ENCODE measurements around the gene WDR20. TPM values are rescaled to one million over a fixed set of nuclear protein-coding genes. Genes with fewer than 3 reads are reported as not detected.
"Not testable (repeated sequence)": the region's sequence is repeated elsewhere in the genome, so short reads cannot be mapped to it uniquely, and the experiment has no call there.

Gene WDR20
- total and polyA plus RNA-seq, 2 experiments from 2014 or later: 15.3 to 24.0 TPM

- no peaks in the 10 kb centered on the region for H3K36me3 ChIP-seq (replicated peaks; ENCODE audit: insufficient read depth, low read depth)
- H4K20me1 ChIP-seq (ENCODE audit: insufficient read depth, poor library complexity, severe bottlenecking): no peaks in the 10 kb centered on the region
- WGBS (ENCODE audit: low lambda C conversion rate, missing lambda C conversion rate): 49% methylated on average over 5 of the region's 5 CpGs
- no peaks in the 10 kb centered on the region for H3K27me3 ChIP-seq
- TF ChIP-seq CTCF (IDR thresholded peaks at IDR 0.05; ENCODE audit: poor library complexity): no peak
- TF ChIP-seq EZH2phosphoT487 (IDR thresholded peaks at IDR 0.05; ENCODE audit: low read depth, severe bottlenecking, unreplicated experiment): no peak
- TF ChIP-seq EZH2 (IDR thresholded peaks at IDR 0.05; ENCODE audit: borderline replicate concordance): no peak
- peak overlapping the region; percentile 44 for H3K27ac ChIP-seq
- H3K79me2 ChIP-seq: no peaks in the 10 kb centered on the region
- H3K9me3 ChIP-seq (ENCODE audit: low read depth): no peaks in the 10 kb centered on the region
- no peaks in the 10 kb centered on the region for H3K9me2 ChIP-seq (replicated peaks; ENCODE audit: insufficient read depth)
- H2AFZ ChIP-seq: no peak overlapping the region
- DNase-seq (ENCODE audit: low spot score): peak; percentile 32
- H3K4me3 ChIP-seq: no peak overlapping the region
- peak overlapping the region; percentile 58 for H3K4me2 ChIP-seq
- H3K4me1 ChIP-seq (ENCODE audit: insufficient read depth): no peaks in the 10 kb centered on the region
Observed at GRCh38 chr14:102125546-102125945, 14.2 kb upstream of the WDR20 start.

- Histone ChIP-seq H3K4me1 (ENCODE audit: insufficient read depth) (no peaks in the 10 kb centered on the region), H3K36me3 (replicated peaks; ENCODE audit: insufficient read depth, low read depth) (no peaks in the 10 kb centered on the region), H3K9me2 (replicated peaks; ENCODE audit: insufficient read depth) (no peaks in the 10 kb centered on the region), H3K27me3 (no peaks in the 10 kb centered on the region), H4K20me1 (ENCODE audit: insufficient read depth, poor library complexity, severe bottlenecking) (no peaks in the 10 kb centered on the region), H2AFZ (no peak overlapping the region), H3K27ac (peak overlapping the region; percentile 43), H3K4me2 (peak overlapping the region; percentile 20), H3K4me3 (no peak overlapping the region), H3K9me3 (ENCODE audit: low read depth) (no peaks in the 10 kb centered on the region), H3K79me2 (no peaks in the 10 kb centered on the region)
- 72% methylated on average over 5 of the region's 5 CpGs for WGBS (ENCODE audit: low lambda C conversion rate, missing lambda C conversion rate)
- no peak for TF ChIP-seq EZH2 (IDR thresholded peaks at IDR 0.05; ENCODE audit: borderline replicate concordance)
- no peak for TF ChIP-seq CTCF (IDR thresholded peaks at IDR 0.05; ENCODE audit: poor library complexity)
- TF ChIP-seq EZH2phosphoT487 (IDR thresholded peaks at IDR 0.05; ENCODE audit: low read depth, severe bottlenecking, unreplicated experiment): no peak
- no peak for DNase-seq (ENCODE audit: low spot score)
Observed at GRCh38 chr14:102126807-102127455, 12.8 kb upstream of the WDR20 start.

- H4K20me1 ChIP-seq (ENCODE audit: insufficient read depth, poor library complexity, severe bottlenecking): no peaks in the 10 kb centered on the region
- H3K27ac ChIP-seq: no peak overlapping the region
- H2AFZ ChIP-seq: no peak overlapping the region
- no peak for DNase-seq (ENCODE audit: low spot score)
- no peaks in the 10 kb centered on the region for H3K79me2 ChIP-seq
- H3K36me3 ChIP-seq (replicated peaks; ENCODE audit: insufficient read depth, low read depth): no peaks in the 10 kb centered on the region
- no peak overlapping the region for H3K4me2 ChIP-seq
- H3K4me1 ChIP-seq (ENCODE audit: insufficient read depth): no peaks in the 10 kb centered on the region
- H3K9me2 ChIP-seq (replicated peaks; ENCODE audit: insufficient read depth): no peaks in the 10 kb centered on the region
- TF ChIP-seq EZH2phosphoT487 (IDR thresholded peaks at IDR 0.05; ENCODE audit: low read depth, severe bottlenecking, unreplicated experiment) (no peak), CTCF (IDR thresholded peaks at IDR 0.05; ENCODE audit: poor library complexity) (no peak), EZH2 (IDR thresholded peaks at IDR 0.05; ENCODE audit: borderline replicate concordance) (no peak)
- no peak overlapping the region for H3K4me3 ChIP-seq
- 78% methylated on average over 6 of the region's 6 CpGs for WGBS (ENCODE audit: low lambda C conversion rate, missing lambda C conversion rate)
- H3K9me3 ChIP-seq (ENCODE audit: low read depth): no peaks in the 10 kb centered on the region
- no peaks in the 10 kb centered on the region for H3K27me3 ChIP-seq
Observed at GRCh38 chr14:102131741-102132140, 8.0 kb upstream of the WDR20 start.

- not testable (repeated sequence) for H3K27ac ChIP-seq; DNase-seq (ENCODE audit: low spot score); H3K79me2 ChIP-seq; H3K27me3 ChIP-seq; H3K9me2 ChIP-seq (replicated peaks; ENCODE audit: insufficient read depth); H3K4me2 ChIP-seq; H3K4me1 ChIP-seq (ENCODE audit: insufficient read depth); H4K20me1 ChIP-seq (ENCODE audit: insufficient read depth, poor library complexity, severe bottlenecking); H2AFZ ChIP-seq; H3K9me3 ChIP-seq (ENCODE audit: low read depth); H3K36me3 ChIP-seq (replicated peaks; ENCODE audit: insufficient read depth, low read depth); H3K4me3 ChIP-seq
- WGBS (ENCODE audit: low lambda C conversion rate, missing lambda C conversion rate): 96% methylated on average over 9 of the region's 9 CpGs
Observed at GRCh38 chr14:102134021-102134420, 5.7 kb upstream of the WDR20 start.

- not testable (repeated sequence) for H3K9me2 ChIP-seq (replicated peaks; ENCODE audit: insufficient read depth); H3K36me3 ChIP-seq (replicated peaks; ENCODE audit: insufficient read depth, low read depth); H3K27ac ChIP-seq; H3K9me3 ChIP-seq (ENCODE audit: low read depth); H3K4me2 ChIP-seq; H3K4me1 ChIP-seq (ENCODE audit: insufficient read depth); H3K27me3 ChIP-seq; H2AFZ ChIP-seq; H3K79me2 ChIP-seq; DNase-seq (ENCODE audit: low spot score); H3K4me3 ChIP-seq; H4K20me1 ChIP-seq (ENCODE audit: insufficient read depth, poor library complexity, severe bottlenecking)
- 94% methylated on average over 10 of the region's 10 CpGs for WGBS (ENCODE audit: low lambda C conversion rate, missing lambda C conversion rate)
Observed at GRCh38 chr14:102134719-102135118, 5.0 kb upstream of the WDR20 start.

- not testable (repeated sequence) for H3K4me3 ChIP-seq; H2AFZ ChIP-seq; H3K27me3 ChIP-seq; H3K36me3 ChIP-seq (replicated peaks; ENCODE audit: insufficient read depth, low read depth); DNase-seq (ENCODE audit: low spot score); H3K27ac ChIP-seq; H3K9me2 ChIP-seq (replicated peaks; ENCODE audit: insufficient read depth); H3K9me3 ChIP-seq (ENCODE audit: low read depth); H3K4me2 ChIP-seq; H3K4me1 ChIP-seq (ENCODE audit: insufficient read depth); H4K20me1 ChIP-seq (ENCODE audit: insufficient read depth, poor library complexity, severe bottlenecking)
- 100% methylated on average over 17 of the region's 30 CpGs for WGBS (ENCODE audit: low lambda C conversion rate, missing lambda C conversion rate)
- peaks cover 11% of the 10 kb centered on the region for H3K79me2 ChIP-seq
Observed at GRCh38 chr14:102135456-102135855, 4.2 kb upstream of the WDR20 start.

Data from hepatocyte (in vitro differentiated cells).